ENCODE data around the gene CCDC85C.
A peak's percentile ranks its signal among the peaks of the same experiment; 100 is the strongest.

Gene CCDC85C

GRCh38 chr14:99570544-99571302 is 33.3 kb downstream of the CCDC85C start:
- peak; percentile 59 for DNase-seq

GRCh38 chr14:99569725-99570543 is 34.1 kb downstream of the CCDC85C start:
- no peak for DNase-seq

GRCh38 chr14:99568567-99569560 is 35.1 kb downstream of the CCDC85C start:
- DNase-seq: peak; percentile 31

DNA sequence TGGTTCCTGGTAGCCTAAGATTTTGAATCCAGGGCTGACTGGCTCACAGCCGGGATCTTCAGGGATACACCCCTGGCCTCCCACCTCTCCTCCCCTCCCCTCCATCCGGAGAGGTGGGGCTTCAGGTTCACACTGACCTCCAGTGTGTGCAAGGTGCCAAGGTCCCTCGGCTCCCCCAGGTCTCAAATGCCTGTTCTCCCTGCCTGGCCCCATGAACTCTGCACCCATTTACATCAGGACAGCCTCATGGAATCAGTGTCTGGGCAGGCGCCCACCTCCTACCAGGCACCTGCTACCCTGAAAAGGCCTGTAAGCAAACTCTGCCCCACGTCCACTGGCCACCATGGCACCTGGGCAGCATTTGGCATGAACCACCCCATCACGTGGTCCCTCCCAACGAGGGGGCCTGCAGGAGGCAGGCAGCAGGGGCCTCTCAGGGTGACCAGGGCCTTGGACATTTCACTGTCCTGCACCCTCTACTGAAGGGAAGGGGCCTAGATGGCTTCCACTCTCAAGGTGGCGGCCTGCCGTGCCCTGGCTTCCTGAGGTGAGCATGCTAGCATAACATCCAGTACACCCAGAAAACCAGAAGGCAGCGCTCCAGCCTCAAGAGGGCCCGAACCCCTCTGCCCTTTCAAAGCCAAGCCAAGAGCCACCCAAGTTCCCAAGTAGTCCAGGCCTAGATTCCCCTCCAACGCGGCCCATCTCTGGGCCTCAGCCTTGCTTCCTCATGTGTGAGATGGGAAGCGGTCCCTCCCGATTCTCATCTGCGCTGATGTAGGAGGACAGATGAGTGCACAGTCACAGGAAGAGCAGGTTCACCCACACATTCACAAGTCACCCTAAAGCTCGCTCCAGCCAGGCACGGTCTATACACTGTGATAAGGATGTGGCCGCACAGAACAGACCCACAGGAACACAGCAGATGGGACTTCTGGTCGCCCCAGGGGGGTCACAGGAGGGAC is 37.3 kb downstream of the CCDC85C start:
- DNase-seq: no peak

DNA sequence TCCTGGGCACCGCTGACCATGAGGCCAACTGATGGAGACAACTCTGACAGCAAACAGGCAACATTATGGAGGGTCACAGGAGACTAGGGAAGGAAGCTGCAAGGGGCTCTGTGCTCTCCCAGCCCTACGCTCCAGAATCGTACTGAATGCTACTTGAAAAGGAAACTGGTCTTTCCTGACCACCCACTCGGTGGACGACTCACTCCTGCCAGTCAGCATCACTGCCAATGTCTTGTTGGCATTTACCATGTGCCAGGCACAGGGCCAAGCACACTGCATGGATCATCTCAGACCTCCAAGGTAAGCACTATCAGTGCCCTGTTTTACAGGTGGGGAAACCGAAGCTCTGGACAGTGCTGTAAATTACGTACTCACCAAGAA is 38.0 kb downstream of the CCDC85C start:
- DNase-seq: peak; percentile 47

DNA sequence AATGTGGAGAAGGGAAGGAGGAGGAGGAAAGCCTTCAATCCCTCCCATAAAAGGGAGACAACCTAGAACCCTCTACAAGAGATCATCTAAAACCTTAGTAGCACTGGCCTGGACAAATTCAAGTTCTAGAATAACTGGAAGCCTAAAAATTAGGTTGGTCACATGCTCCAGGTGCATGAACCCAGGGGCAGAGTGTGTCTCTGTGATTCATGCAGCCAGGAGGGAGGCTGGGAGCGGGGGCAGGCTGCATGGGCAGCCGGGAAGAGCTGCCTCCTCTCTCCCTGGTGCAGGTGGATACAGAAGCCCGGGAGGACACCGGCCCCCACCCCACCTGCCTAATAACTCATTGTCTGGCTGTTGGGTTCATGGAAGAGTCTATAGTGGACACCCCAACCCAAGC is 38.6 kb downstream of the CCDC85C start:
- peak; percentile 65 for DNase-seq

- DNase-seq: peak; percentile 70
These were observed 39.1 kb downstream of the CCDC85C start for GRCh38 chr14:99564926-99565259.

- DNase-seq: peak; percentile 98
These were observed 39.6 kb downstream of the CCDC85C start for GRCh38 chr14:99564256-99564925.

- no peak for DNase-seq
These were observed 40.3 kb downstream of the CCDC85C start for GRCh38 chr14:99563749-99564129.

GRCh38 chr14:99562856-99563748 is 40.9 kb downstream of the CCDC85C start:
- peak; percentile 99 for DNase-seq

GRCh38 chr14:99561864-99562263 is 42.1 kb downstream of the CCDC85C start:
- DNase-seq: peak; percentile 92

GRCh38 chr14:99560922-99561683 is 42.9 kb downstream of the CCDC85C start:
- peak; percentile 94 for DNase-seq

- DNase-seq: no peak
These were observed 43.6 kb downstream of the CCDC85C start for GRCh38 chr14:99560403-99560802.

DNA sequence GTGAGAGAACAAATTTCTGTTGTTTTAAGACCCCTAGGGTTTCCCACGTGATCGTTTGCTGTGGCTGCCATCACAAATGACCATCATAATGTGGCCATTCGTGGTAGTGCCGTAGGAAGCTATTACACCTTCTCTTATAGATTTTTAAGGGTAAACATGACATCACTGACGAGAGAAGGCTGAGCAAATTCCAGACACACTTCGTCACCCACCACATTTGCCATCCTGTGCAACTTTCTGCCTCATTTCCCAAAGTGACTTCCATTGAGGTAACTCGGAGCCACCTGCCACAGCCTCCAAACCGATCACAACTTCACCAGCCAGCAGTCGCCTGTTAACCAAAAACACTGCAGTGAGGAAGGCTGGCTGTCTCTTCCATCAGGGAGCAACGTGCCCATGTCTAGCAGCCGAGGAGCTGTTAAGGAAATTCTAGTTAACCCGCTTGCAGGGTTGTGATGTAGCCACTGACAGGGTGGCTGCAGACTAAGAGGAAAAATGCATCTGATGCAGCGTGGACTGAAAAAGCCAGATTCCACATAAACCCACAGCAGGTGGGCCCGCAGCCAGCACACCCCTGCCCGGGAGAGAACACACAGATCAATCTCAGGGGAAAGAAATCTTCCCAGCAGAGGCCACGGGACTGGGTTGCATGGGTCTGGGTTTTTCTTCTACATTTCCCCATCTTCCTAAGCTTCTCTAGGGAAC is 44.6 kb downstream of the CCDC85C start:
- DNase-seq: no peak

GRCh38 chr14:99556134-99556791 is 47.7 kb downstream of the CCDC85C start:
- no peak for DNase-seq

- peak; percentile 40 for DNase-seq
These were observed 49.1 kb downstream of the CCDC85C start for GRCh38 chr14:99554757-99555531.

DNA sequence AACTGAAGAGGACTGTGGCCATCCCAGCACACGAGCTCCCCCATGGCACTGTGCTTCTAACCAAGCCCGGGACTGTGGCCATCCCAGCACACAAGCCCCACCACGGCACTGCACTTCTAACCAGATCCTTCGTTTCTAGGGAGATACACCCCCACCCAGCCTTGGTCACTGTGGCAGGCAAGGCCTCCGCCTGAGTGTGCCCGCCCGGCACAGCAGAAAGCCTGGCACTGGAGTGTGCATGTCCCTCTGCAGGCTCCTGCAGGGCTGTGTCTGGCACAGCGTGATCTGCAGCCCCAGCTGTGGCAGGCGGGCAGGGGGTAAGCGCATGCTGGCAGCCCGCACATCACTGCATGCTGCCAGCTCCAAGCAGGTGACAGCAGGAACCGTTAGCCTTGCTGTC is 49.8 kb downstream of the CCDC85C start:
- peak; percentile 72 for DNase-seq
